K562 (cell line): Measurements from ENCODE around the gene SLC14A1. TPM values are rescaled to one million over a fixed set of nuclear protein-coding genes. Genes with fewer than 3 reads are reported as not detected.

ENCODE experiments used
- ARID2 ChIP-seq: fragments of 450-650 bp; IDR thresholded peaks from 2 replicates; pipeline ENCODE4 v1.6.1; 2017; ENCODE audit warnings: antibody characterized with exemption, mild to moderate bottlenecking
- CBFA2T2 ChIP-seq: fragments of 450-650 bp; conservative IDR thresholded peaks from 2 replicates; pipeline ENCODE4 v1.6.1; 2017; ENCODE audit warnings: mild to moderate bottlenecking
- CREM ChIP-seq: IDR thresholded peaks from 2 replicates; pipeline ENCODE4 v1.6.1; 2014; ENCODE audit warnings: antibody characterized with exemption, low read depth
- EP400 ChIP-seq: fragments of 450-650 bp; IDR thresholded peaks from 2 replicates; pipeline ENCODE4 v1.6.1; 2017; ENCODE audit warnings: antibody characterized with exemption, mild to moderate bottlenecking, moderate library complexity
- ETS1 ChIP-seq: conservative IDR thresholded peaks from 2 replicates; pipeline ENCODE4 v1.6.1; 2011; ENCODE audit warnings: low read depth, mild to moderate bottlenecking, low read length; ENCODE audit not compliant: control insufficient read depth
- ETV5 ChIP-seq: sonication (generic); formaldehyde crosslinking; IDR thresholded peaks from 2 replicates; pipeline ENCODE4 v1.4.0; 2020; ENCODE audit warnings: low read depth, mild to moderate bottlenecking, missing genetic modification reagents
- EWSR1 ChIP-seq: fragments of 450-650 bp; IDR thresholded peaks from 2 replicates; pipeline ENCODE4 v1.6.1; 2018; ENCODE audit warnings: borderline replicate concordance, mild to moderate bottlenecking, low read depth, moderate library complexity; ENCODE audit not compliant: partially characterized antibody
- FOSL1 ChIP-seq: fragments of 200-800 bp; sonication (Bioruptor generic); conservative IDR thresholded peaks from 2 replicates; pipeline ENCODE4 v1.6.1; 2016; ENCODE audit warnings: missing genetic modification characterization, missing compliant biosample characterization
- FOXO4 ChIP-seq: fragments of 450-650 bp; formaldehyde crosslinking; IDR thresholded peaks from 2 replicates; pipeline ENCODE4 v1.4.0; 2020; ENCODE audit warnings: mild to moderate bottlenecking, moderate library complexity
- IFI16 ChIP-seq: fragments of 250-450 bp; sonication (Bioruptor Pico); IDR thresholded peaks from 2 replicates; pipeline ENCODE4 v2.1.2; 2022; ENCODE audit warnings: mild to moderate bottlenecking, inconsistent platforms
- MECOM ChIP-seq: fragments of 250-450 bp; sonication (Bioruptor Pico); IDR thresholded peaks from 2 replicates; pipeline ENCODE4 v1.8.0; 2022; ENCODE audit warnings: inconsistent platforms
- NCOA1 ChIP-seq: fragments of 450-650 bp; IDR thresholded peaks from 2 replicates; pipeline ENCODE4 v1.6.1; 2016; ENCODE audit warnings: low read depth
- NR4A1 ChIP-seq, 2 experiments: fragments of 250-450 bp in 1 of 2; fragments of 450-650 bp in 1 of 2; sonication (Bioruptor Pico) in 1 of 2; IDR thresholded peaks; 2 replicates each; pipeline versions ENCODE4 v1.4.0 to v1.6.1; 2016 to 2020; ENCODE audit warnings: mild to moderate bottlenecking in 2 of 2, missing compliant biosample characterization in 1 of 2, missing genetic modification characterization in 1 of 2, moderate library complexity in 1 of 2
- RHOXF2B ChIP-seq: fragments of 250-450 bp; sonication (Bioruptor Pico); conservative IDR thresholded peaks from 2 replicates; pipeline ENCODE4 v1.5.1; 2021
- SFPQ ChIP-seq: fragments of 200-400 bp; formaldehyde crosslinking; IDR thresholded peaks from 2 replicates; pipeline ENCODE4 v1.6.1; 2017; ENCODE audit warnings: mild to moderate bottlenecking, low read depth, low read length, moderate library complexity
- TAL1 ChIP-seq: fragments of 450-650 bp; IDR thresholded peaks from 2 replicates; pipeline ENCODE4 v1.6.1; 2016; ENCODE audit warnings: mild to moderate bottlenecking
- TBL1XR1 ChIP-seq, 2 experiments: IDR thresholded peaks; 2 replicates each; pipeline ENCODE4 v1.6.1; 2012; ENCODE audit warnings: improper control_type of control experiment in 2 of 2, low read length in 2 of 2, mild to moderate bottlenecking in 1 of 2
- TSC22D4 ChIP-seq: fragments of 450-650 bp; IDR thresholded peaks from 2 replicates; pipeline ENCODE4 v1.6.1; 2016; ENCODE audit warnings: missing genetic modification characterization, missing biosample characterization, control low read depth
- ZBTB9 ChIP-seq: fragments of 450-650 bp; formaldehyde crosslinking; IDR thresholded peaks from 2 replicates; pipeline ENCODE4 v1.4.0; 2020; ENCODE audit warnings: mild to moderate bottlenecking, moderate library complexity
- ZNF551 ChIP-seq: fragments of 250-450 bp; sonication (Bioruptor Pico); IDR thresholded peaks from 2 replicates; pipeline ENCODE4 v1.5.0; 2021; ENCODE audit warnings: mild to moderate bottlenecking, moderate library complexity
- ZNF766 ChIP-seq: fragments of 200-800 bp; sonication (Bioruptor generic); conservative IDR thresholded peaks from 2 replicates; pipeline ENCODE4 v1.6.1; 2016; ENCODE audit warnings: missing genetic modification characterization, missing compliant biosample characterization
- polyA plus RNA-seq, 8 experiments: library from polyadenylated mRNA; depleted of rRNA in 4 of 8; stranded (reverse) in 5 of 8; unstranded in 3 of 8; fragments of >200 nt; fragmentation: Nextera tagmentation in 2 of 8; fragmentation: Illumina TruSeq in 1 of 8; extraction: Ambion mirVana in 2 of 8; extraction: Trizol in 1 of 8; gene quantifications; 2 replicates each; pipeline versions ENCODE4 v1.2.1 to v1.2.3, GENCODE V29; 2011 to 2014; ENCODE audit warnings: inconsistent platforms in 1 of 8, missing spikeins in 1 of 8
- total RNA-seq, 7 experiments: library from RNA; depleted of rRNA in 6 of 7; stranded (reverse); fragments of >200 nt in 6 of 7; fragmentation: Illumina TruSeq in 2 of 7; extraction: Trizol in 2 of 7; gene quantifications; 2 replicates each; pipeline versions ENCODE4 v1.2.1 to v1.2.3, GENCODE V29; 2011 to 2021; ENCODE audit warnings: low replicate concordance in 1 of 7

Gene SLC14A1
- total and polyA plus RNA-seq, 9 of the 15 experiments (the other 6 are each of a cell fraction or from before 2014, with no cell fraction given): 0.14 to 0.40 (median 0.20) TPM; not detected in 6

- TF ChIP-seq NCOA1 (no peak), FOXO4 (CRISPR knock-in tag) (no peak), NR4A1 (CRISPR knock-in tag; IDR thresholded peaks at IDR 0.05) (no peak), NR4A1 (tag; IDR thresholded peaks at IDR 0.05) (no peak), TBL1XR1 (IDR thresholded peaks at IDR 0.05; ENCODE audit: low read length in 2 of 2) (no peak), ZNF551 (CRISPR knock-in tag) (no peak), TSC22D4 (tag) (no peak), ZNF766 (CRISPR knock-in tag) (0 out of 2 replicates have a peak, but pooled peaks have one; percentile 48), IFI16 (CRISPR knock-in tag) (no peak), ZBTB9 (no peak), CREM (no peak), SFPQ (no peak), TAL1 (peak; percentile 69), MECOM (peak; percentile 93), RHOXF2B (no peak), CBFA2T2 (peak; percentile 58), ETV5 (0 out of 2 replicates have a peak, but pooled peaks have one; percentile 35), ETS1 (no peak), FOSL1 (tag) (no peak), EP400 (no peak), ARID2 (no peak), EWSR1 (no peak)
Measured at GRCh38 chr18:45686891-45687611, 36.9 kb upstream of the SLC14A1 start (continued).
